ENCODE data around the gene SUGCT.
"Not testable (repeated sequence)": the region's sequence is repeated elsewhere in the genome, so short reads cannot be mapped to it uniquely, and the experiment has no call there.

DNA sequence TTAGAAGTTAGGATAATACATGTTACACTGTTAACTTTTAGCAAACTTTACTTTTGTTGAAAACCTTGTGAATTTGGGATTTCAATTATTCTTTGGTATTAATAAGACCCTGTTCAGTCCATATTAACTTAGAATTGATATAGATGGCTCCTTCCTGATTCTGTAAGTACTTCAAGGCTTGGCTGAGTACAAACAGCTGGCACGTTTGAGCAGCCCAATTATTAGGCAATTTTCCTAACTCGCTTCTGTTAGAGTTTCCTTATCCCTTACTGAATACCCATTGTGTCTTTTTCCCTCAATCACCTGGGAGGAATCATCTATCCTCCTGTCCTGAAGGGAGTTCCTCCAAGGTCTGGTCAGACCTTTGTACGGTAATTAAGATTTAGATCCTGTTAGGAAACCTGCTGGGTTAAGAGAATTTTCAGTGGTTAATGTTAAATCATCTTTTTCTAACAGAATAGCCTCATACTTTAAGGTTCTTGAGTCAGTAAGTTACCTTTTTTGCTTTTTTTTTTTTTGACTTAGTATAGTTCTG, 10.9 kb downstream of the SUGCT start:
- TF ChIP-seq ZNF416 (tag by site-specific recombination; IDR thresholded peaks at IDR 0.05); ZNF274 (IDR thresholded peaks at IDR 0.05; ENCODE audit: low read length); ZNF274 (tag by site-specific recombination; IDR thresholded peaks at IDR 0.05; ENCODE audit: borderline replicate concordance); BCL11B (tag by site-specific recombination; IDR thresholded peaks at IDR 0.05; ENCODE audit: low read depth); ZNF174 (tag by site-specific recombination; IDR thresholded peaks at IDR 0.05); ZIC2 (tag by site-specific recombination; IDR thresholded peaks at IDR 0.05); ZNF501 (tag by site-specific recombination; IDR thresholded peaks at IDR 0.05); ZNF571 (tag by site-specific recombination; IDR thresholded peaks at IDR 0.05); ZNF561 (tag by site-specific recombination; IDR thresholded peaks at IDR 0.05; ENCODE audit: borderline replicate concordance): not testable (repeated sequence)
- TF ChIP-seq, protein P1, sequence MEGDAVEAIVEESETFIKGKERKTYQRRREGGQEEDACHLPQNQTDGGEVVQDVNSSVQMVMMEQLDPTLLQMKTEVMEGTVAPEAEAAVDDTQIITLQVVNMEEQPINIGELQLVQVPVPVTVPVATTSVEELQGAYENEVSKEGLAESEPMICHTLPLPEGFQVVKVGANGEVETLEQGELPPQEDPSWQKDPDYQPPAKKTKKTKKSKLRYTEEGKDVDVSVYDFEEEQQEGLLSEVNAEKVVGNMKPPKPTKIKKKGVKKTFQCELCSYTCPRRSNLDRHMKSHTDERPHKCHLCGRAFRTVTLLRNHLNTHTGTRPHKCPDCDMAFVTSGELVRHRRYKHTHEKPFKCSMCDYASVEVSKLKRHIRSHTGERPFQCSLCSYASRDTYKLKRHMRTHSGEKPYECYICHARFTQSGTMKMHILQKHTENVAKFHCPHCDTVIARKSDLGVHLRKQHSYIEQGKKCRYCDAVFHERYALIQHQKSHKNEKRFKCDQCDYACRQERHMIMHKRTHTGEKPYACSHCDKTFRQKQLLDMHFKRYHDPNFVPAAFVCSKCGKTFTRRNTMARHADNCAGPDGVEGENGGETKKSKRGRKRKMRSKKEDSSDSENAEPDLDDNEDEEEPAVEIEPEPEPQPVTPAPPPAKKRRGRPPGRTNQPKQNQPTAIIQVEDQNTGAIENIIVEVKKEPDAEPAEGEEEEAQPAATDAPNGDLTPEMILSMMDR (tag by site-specific recombination; IDR thresholded peaks at IDR 0.05): not testable (repeated sequence)
- TF ChIP-seq, protein P2, sequence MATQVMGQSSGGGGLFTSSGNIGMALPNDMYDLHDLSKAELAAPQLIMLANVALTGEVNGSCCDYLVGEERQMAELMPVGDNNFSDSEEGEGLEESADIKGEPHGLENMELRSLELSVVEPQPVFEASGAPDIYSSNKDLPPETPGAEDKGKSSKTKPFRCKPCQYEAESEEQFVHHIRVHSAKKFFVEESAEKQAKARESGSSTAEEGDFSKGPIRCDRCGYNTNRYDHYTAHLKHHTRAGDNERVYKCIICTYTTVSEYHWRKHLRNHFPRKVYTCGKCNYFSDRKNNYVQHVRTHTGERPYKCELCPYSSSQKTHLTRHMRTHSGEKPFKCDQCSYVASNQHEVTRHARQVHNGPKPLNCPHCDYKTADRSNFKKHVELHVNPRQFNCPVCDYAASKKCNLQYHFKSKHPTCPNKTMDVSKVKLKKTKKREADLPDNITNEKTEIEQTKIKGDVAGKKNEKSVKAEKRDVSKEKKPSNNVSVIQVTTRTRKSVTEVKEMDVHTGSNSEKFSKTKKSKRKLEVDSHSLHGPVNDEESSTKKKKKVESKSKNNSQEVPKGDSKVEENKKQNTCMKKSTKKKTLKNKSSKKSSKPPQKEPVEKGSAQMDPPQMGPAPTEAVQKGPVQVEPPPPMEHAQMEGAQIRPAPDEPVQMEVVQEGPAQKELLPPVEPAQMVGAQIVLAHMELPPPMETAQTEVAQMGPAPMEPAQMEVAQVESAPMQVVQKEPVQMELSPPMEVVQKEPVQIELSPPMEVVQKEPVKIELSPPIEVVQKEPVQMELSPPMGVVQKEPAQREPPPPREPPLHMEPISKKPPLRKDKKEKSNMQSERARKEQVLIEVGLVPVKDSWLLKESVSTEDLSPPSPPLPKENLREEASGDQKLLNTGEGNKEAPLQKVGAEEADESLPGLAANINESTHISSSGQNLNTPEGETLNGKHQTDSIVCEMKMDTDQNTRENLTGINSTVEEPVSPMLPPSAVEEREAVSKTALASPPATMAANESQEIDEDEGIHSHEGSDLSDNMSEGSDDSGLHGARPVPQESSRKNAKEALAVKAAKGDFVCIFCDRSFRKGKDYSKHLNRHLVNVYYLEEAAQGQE (tag by site-specific recombination; IDR thresholded peaks at IDR 0.05): not testable (repeated sequence)

Data from HEK293 (cell line).